HepG2 (cell line): Measurements from ENCODE around the gene CDT1. TPM values are rescaled to one million over a fixed set of nuclear protein-coding genes. Genes with fewer than 3 reads are reported as not detected.

Experiments
- ATAC-seq: fragments of 200-7000 bp; cut with Tn5 transposase; 3 replicates; pipeline ENCODE4 v1.9.1; 2020; ENCODE audit warnings: mild to moderate bottlenecking, moderate library complexity
- BruUV-seq: library from RNA; stranded (reverse); fragments of 400-500 nt; replicated peaks from 2 replicates; lab custom pipeline; 2021; lab: Mats Ljungman, UMichigan
- CTCF ChIA-PET: fragments of 300-600 bp; formaldehyde crosslinking; extraction: SDS; loops from one replicate; lab custom pipeline; 2021; ENCODE audit warnings: low total read pairs, inconsistent platforms, low intra/inter-chr PET ratio; lab: Yijun Ruan, JAX
- POLR2A ChIA-PET: fragments of 350-600 bp; sonication (Branson Sonifier 250); formaldehyde crosslinking; loops from one replicate; lab custom pipeline; 2020; ENCODE audit warnings: antibody characterized with exemption, inconsistent platforms; lab: Yijun Ruan, JAX
- DNase-seq: peaks from one replicate; pipeline ENCODE4 v3.0.0-alpha.2; 2015; ENCODE audit warnings: low spot score
- FAIRE-seq: peaks from 3 replicates; lab custom pipeline; 2011; peaks lifted over from hg19 to GRCh38; lab: Jason Lieb, UNC
- H2AFZ ChIP-seq: one replicate; pipeline ENCODE4 v1.6.1; 2011; ENCODE audit warnings: low read length, inconsistent platforms
- H3K27ac ChIP-seq: fragments of 300-600 bp; 3 replicates; pipeline ENCODE4 v1.8.0; 2011; ENCODE audit warnings: mixed run types, mild to moderate bottlenecking, mixed read lengths, low read length, inconsistent platforms; ENCODE audit not compliant: insufficient read depth; ENCODE audit errors: extremely low read length
- H3K27me3 ChIP-seq, 2 experiments: fragments of 200-600 bp in 1 of 2; 2 replicates in 1 of 2; 3 replicates in 1 of 2; pipeline versions ENCODE4 v1.6.0 to v1.8.0; 2011; ENCODE audit warnings: low read length in 2 of 2, mild to moderate bottlenecking in 2 of 2, moderate library complexity in 2 of 2, inconsistent platforms in 1 of 2; ENCODE audit not compliant: insufficient read depth in 2 of 2, control insufficient read depth in 1 of 2
- H3K36me3 ChIP-seq, 2 experiments: fragments of 200-600 bp in 1 of 2; replicated peaks in 1 of 2; 2 replicates in 1 of 2; 3 replicates in 1 of 2; pipeline versions ENCODE4 v1.5.1 to v1.8.0; 2011; ENCODE audit warnings: low read length in 2 of 2, inconsistent platforms in 1 of 2; ENCODE audit not compliant: insufficient read depth in 2 of 2, control insufficient read depth in 1 of 2
- H3K4me1 ChIP-seq: 2 replicates; pipeline ENCODE4 v1.5.1; 2012; ENCODE audit warnings: low read length, inconsistent platforms; ENCODE audit not compliant: insufficient read depth
- H3K4me2 ChIP-seq: 2 replicates; pipeline ENCODE4 v1.6.0; 2011; ENCODE audit warnings: low read depth, low read length, inconsistent platforms
- H3K4me3 ChIP-seq, 3 experiments: fragments of 200-600 bp in 1 of 3; sonication (generic), shearing (Covaris generic) in 1 of 3; replicated peaks in 1 of 3; 2 replicates each; pipeline ENCODE4 v1.5.1; 2011 to 2016; ENCODE audit warnings: low read length in 3 of 3, inconsistent platforms in 2 of 3, low read depth in 2 of 3, mild to moderate bottlenecking in 2 of 3, control low read depth in 1 of 3, mixed read lengths in 1 of 3; ENCODE audit not compliant: insufficient read depth in 1 of 3
- H3K79me2 ChIP-seq: one replicate; pipeline ENCODE4 v1.6.1; 2011; ENCODE audit warnings: low read length, inconsistent platforms; ENCODE audit not compliant: insufficient read depth
- H3K9ac ChIP-seq: 2 replicates; pipeline ENCODE4 v1.6.0; 2011; ENCODE audit warnings: mild to moderate bottlenecking, low read depth, low read length, inconsistent platforms; ENCODE audit not compliant: insufficient read depth
- H3K9me3 ChIP-seq: 2 replicates; pipeline ENCODE4 v1.5.1; 2012; ENCODE audit warnings: mild to moderate bottlenecking, low read length
- H4K20me1 ChIP-seq: 2 replicates; pipeline ENCODE4 v1.6.0; 2011; ENCODE audit warnings: inconsistent platforms, mild to moderate bottlenecking, low read length, moderate library complexity; ENCODE audit not compliant: insufficient read depth
- AGO2 ChIP-seq: fragments of 200-400 bp; formaldehyde crosslinking; optimal IDR thresholded peaks from 2 replicates; pipeline ENCODE3; 2017; ENCODE audit warnings: mild to moderate bottlenecking, low read depth, low read length, moderate library complexity
- ATM ChIP-seq: fragments of 450-650 bp; IDR thresholded peaks from 2 replicates; pipeline ENCODE4 v1.7.1; 2017; ENCODE audit warnings: mild to moderate bottlenecking, borderline replicate concordance
- ZNF124 ChIP-seq: sonication (generic); formaldehyde crosslinking; IDR thresholded peaks from 2 replicates; pipeline ENCODE4 v1.4.0; 2020; ENCODE audit warnings: missing genetic modification reagents
- WGBS: methylation state at CpG from one replicate; pipeline ENCODE4 v1.1.6; 2017; ENCODE audit warnings: low lambda C conversion rate; 5-methylcytosine and 5-hydroxymethylcytosine counted together
- in situ Hi-C: cut with HindIII; loops from 2 replicates; pipeline ENCODE4 v1.10.0; 2017; ENCODE audit warnings: low pct_unique_long_range_greater_than_20kb; ENCODE audit not compliant: extremely low pct_ligation_motif_present
- intact Hi-C: fragments of 100-400 bp; cut with micrococcal nuclease; formaldehyde crosslinking; loops from one replicate; pipeline ENCODE4 v1.10.0; 2022; ENCODE audit not compliant: unreplicated experiment
- polyA plus RNA-seq, 8 experiments: library from polyadenylated mRNA; depleted of rRNA in 3 of 8; stranded (reverse) in 7 of 8; unstranded in 1 of 8; fragments of >200 nt; fragmentation: Illumina TruSeq in 4 of 8; extraction: Trizol in 4 of 8; gene quantifications; 2 replicates each; pipeline versions ENCODE4 v1.2.1 to v1.2.3, GENCODE V29; 2011 to 2016; ENCODE audit warnings: low read depth in 4 of 8, missing spikeins in 1 of 8, mixed read lengths in 1 of 8; ENCODE audit not compliant: insufficient read depth in 1 of 8
- total RNA-seq, 5 experiments: library from RNA; depleted of rRNA; stranded (reverse); fragments of >200 nt; fragmentation: Illumina TruSeq; extraction: Trizol; gene quantifications; 2 replicates each; pipeline ENCODE4 v1.2.3, GENCODE V29; 2016; ENCODE audit warnings: low read depth in 1 of 5

The CDT1 gene
- total and polyA plus RNA-seq, 2 of the 13 experiments (the other 11 are each of a cell fraction or from before 2014, with no cell fraction given) = 23.1 to 23.8 TPM

DNA sequence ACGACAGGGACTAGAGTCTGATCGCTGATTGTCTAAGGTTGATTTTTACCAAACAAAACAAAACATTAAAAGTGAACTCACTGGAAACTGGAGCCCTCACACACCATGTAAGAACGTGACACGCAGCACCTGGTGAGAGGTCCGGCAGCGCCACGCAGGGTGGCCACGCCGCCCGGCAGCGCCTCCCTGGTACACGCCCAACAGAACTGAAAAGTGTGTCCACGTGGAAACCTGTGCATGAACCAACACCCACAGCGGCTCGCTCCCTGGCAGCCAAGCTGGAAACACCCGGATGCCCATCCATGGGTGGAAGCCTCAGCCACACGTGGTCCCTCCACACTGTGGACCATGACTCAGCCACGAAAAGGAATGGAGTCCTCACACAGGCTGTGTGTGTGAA lies 44.1 kb downstream of the CDT1 start:
- BruUV-seq = no TSS peak
- POLR2A ChIA-PET = no interaction called here
- no peak overlapping the region for H3K9ac ChIP-seq
- peak; percentile 25 for TF ChIP-seq AGO2
- no peak for TF ChIP-seq ATM
- no peaks in the 10 kb centered on the region for H3K27me3 ChIP-seq
- no peak overlapping the region for H2AFZ ChIP-seq
- FAIRE-seq (no peak), DNase-seq (no peak), ATAC-seq (no peak)
- in situ Hi-C loops = no loop called here
- H4K20me1 ChIP-seq = peaks cover 3% of the 10 kb centered on the region; the same call in 1 of the 2 replicates
- H3K9me3 ChIP-seq = no peaks in the 10 kb centered on the region
- peaks cover 0 to 3% of the 10 kb centered on the region in 2 experiments; a peak in 2 of 5 replicates for H3K36me3 ChIP-seq
- no peaks in the 10 kb centered on the region for H3K79me2 ChIP-seq
- no peak overlapping the region for H3K27ac ChIP-seq
- no peak overlapping the region for H3K4me2 ChIP-seq
- intact Hi-C loops = no loop called here
- no peaks in the 10 kb centered on the region for H3K4me1 ChIP-seq
- H3K4me3 ChIP-seq = no peak overlapping the region
- CTCF ChIA-PET = no interaction called here
- WGBS = 87% methylated on average over 18 of the region's 18 CpGs

DNA sequence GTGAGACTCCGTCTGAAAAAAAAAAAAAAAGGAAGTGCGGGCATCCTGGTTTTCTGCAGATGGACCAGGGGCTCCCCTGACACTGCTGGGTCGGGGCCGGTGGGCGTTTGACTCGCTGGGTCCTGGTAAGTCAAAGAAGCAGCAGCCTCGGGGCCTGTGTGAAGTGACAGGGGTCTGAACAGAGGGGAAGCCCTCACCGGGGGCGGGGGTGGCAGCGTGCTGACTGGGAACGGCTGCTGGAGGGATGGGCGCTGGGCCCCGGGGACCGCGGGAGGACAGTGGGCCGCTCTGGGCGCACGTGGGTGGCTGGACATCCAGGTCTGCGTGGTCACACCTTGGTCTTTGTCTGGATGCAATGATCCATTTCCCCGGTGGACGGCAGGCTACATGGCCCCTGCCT lies 45.0 kb downstream of the CDT1 start:
- peaks cover 0 to 3% of the 10 kb centered on the region in 2 experiments; a peak in 2 of 5 replicates for H3K36me3 ChIP-seq
- no peak overlapping the region for H2AFZ ChIP-seq
- H3K27ac ChIP-seq = no peak overlapping the region
- FAIRE-seq = no peak
- no peaks in the 10 kb centered on the region for H3K9me3 ChIP-seq
- no peak for ATAC-seq
- WGBS = 89% methylated on average over 16 of the region's 21 CpGs
- H3K9ac ChIP-seq = no peak overlapping the region
- intact Hi-C loops = no loop called here
- no peaks in the 10 kb centered on the region for H3K27me3 ChIP-seq
- peaks cover 3% of the 10 kb centered on the region; the same call in 1 of the 2 replicates for H4K20me1 ChIP-seq
- POLR2A ChIA-PET = interaction anchor here (1.1 kb wide), 1 partner anchor 8 kb away, joined by 3 read pairs; the partner anchor contains the start of genes GALNS and TRAPPC2L
- H3K4me3 ChIP-seq = no peak overlapping the region
- no peak for DNase-seq
- no peak overlapping the region for H3K4me2 ChIP-seq
- H3K4me1 ChIP-seq = no peaks in the 10 kb centered on the region
- BruUV-seq = no TSS peak
- no peaks in the 10 kb centered on the region for H3K79me2 ChIP-seq
- TF ChIP-seq ZNF124 (CRISPR knock-in tag) = no peak
- TF ChIP-seq, all 625 proteins: peak for 0
- CTCF ChIA-PET = no interaction called here
- in situ Hi-C loops = no loop called here
